ENCODE data around the gene SMAD9.

DNA sequence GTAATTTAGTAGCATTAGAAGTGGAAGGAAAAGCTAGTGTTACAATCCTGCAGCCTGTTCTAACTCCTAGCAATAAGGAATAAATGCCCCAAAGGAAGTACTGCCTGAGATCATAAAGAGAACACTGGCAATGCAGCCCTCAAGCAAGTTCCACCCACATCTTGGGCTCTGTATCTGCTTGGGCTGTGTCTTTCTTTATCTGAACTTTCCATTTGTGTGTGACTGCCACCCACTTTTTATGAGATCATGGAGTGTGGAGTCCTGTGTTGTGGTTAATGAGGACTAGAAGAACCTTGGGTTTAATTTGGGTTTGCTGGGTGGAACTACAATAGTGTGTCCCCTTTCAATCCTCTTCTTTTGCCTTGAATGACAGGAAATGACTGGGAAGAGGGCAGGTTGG is 62.8 kb downstream of the SMAD9 start:
- TF ChIP-seq, protein P1, sequence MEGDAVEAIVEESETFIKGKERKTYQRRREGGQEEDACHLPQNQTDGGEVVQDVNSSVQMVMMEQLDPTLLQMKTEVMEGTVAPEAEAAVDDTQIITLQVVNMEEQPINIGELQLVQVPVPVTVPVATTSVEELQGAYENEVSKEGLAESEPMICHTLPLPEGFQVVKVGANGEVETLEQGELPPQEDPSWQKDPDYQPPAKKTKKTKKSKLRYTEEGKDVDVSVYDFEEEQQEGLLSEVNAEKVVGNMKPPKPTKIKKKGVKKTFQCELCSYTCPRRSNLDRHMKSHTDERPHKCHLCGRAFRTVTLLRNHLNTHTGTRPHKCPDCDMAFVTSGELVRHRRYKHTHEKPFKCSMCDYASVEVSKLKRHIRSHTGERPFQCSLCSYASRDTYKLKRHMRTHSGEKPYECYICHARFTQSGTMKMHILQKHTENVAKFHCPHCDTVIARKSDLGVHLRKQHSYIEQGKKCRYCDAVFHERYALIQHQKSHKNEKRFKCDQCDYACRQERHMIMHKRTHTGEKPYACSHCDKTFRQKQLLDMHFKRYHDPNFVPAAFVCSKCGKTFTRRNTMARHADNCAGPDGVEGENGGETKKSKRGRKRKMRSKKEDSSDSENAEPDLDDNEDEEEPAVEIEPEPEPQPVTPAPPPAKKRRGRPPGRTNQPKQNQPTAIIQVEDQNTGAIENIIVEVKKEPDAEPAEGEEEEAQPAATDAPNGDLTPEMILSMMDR (conservative IDR thresholded peaks at IDR 0.05) = no peak
- TF ChIP-seq ZFX (IDR thresholded peaks at IDR 0.05) = no peak

Data from C4-2B (cell line).